Astrocyte (in vitro differentiated cells and primary cell): ENCODE measurements around the gene PI4KA. TPM values are rescaled to one million over a fixed set of nuclear protein-coding genes. Genes with fewer than 3 reads are reported as not detected.
"Not testable (repeated sequence)": the region's sequence is repeated elsewhere in the genome, so short reads cannot be mapped to it uniquely, and the experiment has no call there.

ENCODE experiments used
- DNase-seq: peaks from one replicate; pipeline ENCODE4 v3.0.0-alpha.2; 2010; ENCODE audit warnings: low read depth
- FAIRE-seq: peaks from 2 replicates; lab custom pipeline; 2011; peaks lifted over from hg19 to GRCh38; lab: Jason Lieb, UNC
- H2AFZ ChIP-seq: 2 replicates; pipeline ENCODE4 v1.6.0; 2012; ENCODE audit warnings: low read depth, low read length, inconsistent platforms
- H3K27ac ChIP-seq: 2 replicates; pipeline ENCODE4 v1.5.1; 2011; ENCODE audit warnings: low read depth, low read length, inconsistent platforms
- H3K27me3 ChIP-seq: 2 replicates; pipeline ENCODE4 v1.6.0; 2011; ENCODE audit warnings: low read length, inconsistent platforms; ENCODE audit not compliant: insufficient read depth
- H3K36me3 ChIP-seq: 2 replicates; pipeline ENCODE4 v1.5.1; 2011; ENCODE audit warnings: low read length, inconsistent platforms; ENCODE audit not compliant: insufficient read depth
- H3K4me1 ChIP-seq: 2 replicates; pipeline ENCODE4 v1.5.1; 2011; ENCODE audit warnings: low read length, inconsistent platforms; ENCODE audit not compliant: insufficient read depth
- H3K4me2 ChIP-seq: 2 replicates; pipeline ENCODE4 v1.6.0; 2012; ENCODE audit warnings: low read length, inconsistent platforms
- H3K4me3 ChIP-seq: 2 replicates; pipeline ENCODE4 v1.5.1; 2011; ENCODE audit warnings: low read depth, mild to moderate bottlenecking, low read length, inconsistent platforms; ENCODE audit not compliant: insufficient read depth
- H3K79me2 ChIP-seq: 2 replicates; pipeline ENCODE4 v1.6.0; 2012; ENCODE audit warnings: mild to moderate bottlenecking, low read length, inconsistent platforms; ENCODE audit not compliant: insufficient read depth
- H3K9ac ChIP-seq: 2 replicates; pipeline ENCODE4 v1.6.0; 2012; ENCODE audit warnings: mild to moderate bottlenecking, low read length, inconsistent platforms
- H3K9me3 ChIP-seq: 2 replicates; pipeline ENCODE4 v1.5.1; 2012; ENCODE audit warnings: low read depth, mild to moderate bottlenecking, low read length, inconsistent platforms; ENCODE audit not compliant: insufficient read depth
- H4K20me1 ChIP-seq: 2 replicates; pipeline ENCODE4 v1.6.0; 2012; ENCODE audit warnings: low read length, inconsistent platforms; ENCODE audit not compliant: insufficient read depth
- H3K27ac Mint-ChIP-seq: one replicate; pipeline ENCODE4 v1.8.0; 2021; ENCODE audit warnings: mild to moderate bottlenecking, mixed read lengths; ENCODE audit not compliant: unreplicated experiment
- H3K27me3 Mint-ChIP-seq: one replicate; pipeline ENCODE4 v1.8.0; 2021; ENCODE audit warnings: low read depth, mixed read lengths; ENCODE audit not compliant: unreplicated experiment
- H3K36me3 Mint-ChIP-seq: one replicate; pipeline ENCODE4 v1.8.0; 2021; ENCODE audit warnings: low read depth, mixed read lengths; ENCODE audit not compliant: unreplicated experiment
- H3K4me1 Mint-ChIP-seq: one replicate; pipeline ENCODE4 v1.8.0; 2021; ENCODE audit warnings: low read depth, mixed read lengths; ENCODE audit not compliant: unreplicated experiment
- H3K4me3 Mint-ChIP-seq: one replicate; pipeline ENCODE4 v1.8.0; 2021; ENCODE audit warnings: mild to moderate bottlenecking, moderate library complexity, mixed read lengths; ENCODE audit not compliant: unreplicated experiment
- H3K9me3 Mint-ChIP-seq: one replicate; pipeline ENCODE4 v1.8.0; 2021; ENCODE audit warnings: mild to moderate bottlenecking, mixed read lengths; ENCODE audit not compliant: unreplicated experiment
- CTCF ChIP-seq: IDR thresholded peaks from 2 replicates; pipeline ENCODE4 v1.5.1; 2011; ENCODE audit warnings: low read depth, mild to moderate bottlenecking, inconsistent platforms, low read length, moderate library complexity; ENCODE audit not compliant: insufficient read depth
- EZH2 ChIP-seq: IDR thresholded peaks from 2 replicates; pipeline ENCODE4 v1.6.1; 2012; ENCODE audit warnings: mild to moderate bottlenecking, low read length, inconsistent platforms; ENCODE audit not compliant: insufficient read depth
- total RNA-seq: library from RNA; stranded (reverse); gene quantifications from 2 replicates; pipeline ENCODE4 v1.2.1, GENCODE V29; 2021

PI4KA gene
- total RNA-seq, 1 donor from 2014 or later = 35.9 TPM

GRCh38 chr22:20822240-20822639 lies 36.4 kb downstream of the PI4KA start:
- H3K27me3 ChIP-seq = no peaks in the 10 kb centered on the region
- Mint-ChIP-seq H3K4me1 (no peaks in the 10 kb centered on the region), H3K9me3 (no peaks in the 10 kb centered on the region), H3K27ac (no peak overlapping the region), H3K27me3 (no peaks in the 10 kb centered on the region), H3K36me3 (peaks cover 3% of the 10 kb centered on the region), H3K4me3 (no peak overlapping the region)
- no peak overlapping the region for H3K4me2 ChIP-seq
- H3K9ac ChIP-seq = no peak overlapping the region
- DNase-seq (no peak), FAIRE-seq (no peak)
- no peak overlapping the region for H3K4me3 ChIP-seq
- no peaks in the 10 kb centered on the region for H3K79me2 ChIP-seq
- no peaks in the 10 kb centered on the region for H4K20me1 ChIP-seq
- H3K4me1 ChIP-seq = no peaks in the 10 kb centered on the region
- no peaks in the 10 kb centered on the region for H3K9me3 ChIP-seq
- peaks cover 17% of the 10 kb centered on the region for H3K36me3 ChIP-seq
- TF ChIP-seq CTCF (no peak), EZH2 (no peak)
- no peak overlapping the region for H3K27ac ChIP-seq
- no peak overlapping the region for H2AFZ ChIP-seq

- not testable (repeated sequence) for H3K9me3 Mint-ChIP-seq, H3K4me2 ChIP-seq, H3K4me3 ChIP-seq, DNase-seq, FAIRE-seq, H3K4me1 Mint-ChIP-seq, H3K9me3 ChIP-seq, H3K9ac ChIP-seq, H3K27ac Mint-ChIP-seq, H4K20me1 ChIP-seq, H3K4me1 ChIP-seq, H2AFZ ChIP-seq, H3K27me3 Mint-ChIP-seq, H3K27ac ChIP-seq, H3K79me2 ChIP-seq, H3K36me3 Mint-ChIP-seq, H3K27me3 ChIP-seq, H3K4me3 Mint-ChIP-seq
- H3K36me3 ChIP-seq = peaks cover 21% of the 10 kb centered on the region
These were observed 36.8 kb downstream of the PI4KA start for GRCh38 chr22:20821717-20822239.

GRCh38 chr22:20819471-20819870 lies 39.1 kb downstream of the PI4KA start:
- H3K27me3 Mint-ChIP-seq = no peaks in the 10 kb centered on the region
- peaks cover 3% of the 10 kb centered on the region for H3K36me3 Mint-ChIP-seq
- no peak for FAIRE-seq

More at GRCh38 chr22:20819471-20819870, 39.1 kb downstream of the PI4KA start:
- Histone ChIP-seq H3K27me3 (no peaks in the 10 kb centered on the region), H3K36me3 (peaks cover 24% of the 10 kb centered on the region), H3K9me3 (no peaks in the 10 kb centered on the region), H3K4me3 (no peak overlapping the region), H3K9ac (no peak overlapping the region), H3K4me2 (no peak overlapping the region), H3K4me1 (no peaks in the 10 kb centered on the region), H3K27ac (no peak overlapping the region), H3K79me2 (no peaks in the 10 kb centered on the region), H4K20me1 (no peaks in the 10 kb centered on the region), H2AFZ (no peak overlapping the region)
- Mint-ChIP-seq H3K9me3 (no peaks in the 10 kb centered on the region), H3K27ac (no peak overlapping the region), H3K4me3 (no peak overlapping the region), H3K4me1 (no peaks in the 10 kb centered on the region)
- no peak for DNase-seq
- TF ChIP-seq EZH2 (no peak), CTCF (no peak)
